ENCODE data around the gene ZNF705A.

ZNF705A gene

GRCh38 chr12:8143261-8143660, 13.6 kb upstream of the ZNF705A start:
- TF ChIP-seq SIN3A (IDR thresholded peaks at IDR 0.05; ENCODE audit: borderline replicate concordance, insufficient read depth, low read length) (no peak), POLR2AphosphoS5 (IDR thresholded peaks at IDR 0.05; ENCODE audit: low read depth, low read length) (no peak), FOXP2 (optimal IDR thresholded peaks at IDR 0.05; ENCODE audit: borderline replicate concordance, extremely low read depth, extremely low read length, insufficient read depth) (no peak), TAF1 (IDR thresholded peaks at IDR 0.05; ENCODE audit: borderline replicate concordance, insufficient read depth, low read length) (no peak), REST (IDR thresholded peaks at IDR 0.05; ENCODE audit: insufficient read depth in 1 of 2, low read depth in 2 of 2, low read length in 2 of 2) (no peak)

DNA sequence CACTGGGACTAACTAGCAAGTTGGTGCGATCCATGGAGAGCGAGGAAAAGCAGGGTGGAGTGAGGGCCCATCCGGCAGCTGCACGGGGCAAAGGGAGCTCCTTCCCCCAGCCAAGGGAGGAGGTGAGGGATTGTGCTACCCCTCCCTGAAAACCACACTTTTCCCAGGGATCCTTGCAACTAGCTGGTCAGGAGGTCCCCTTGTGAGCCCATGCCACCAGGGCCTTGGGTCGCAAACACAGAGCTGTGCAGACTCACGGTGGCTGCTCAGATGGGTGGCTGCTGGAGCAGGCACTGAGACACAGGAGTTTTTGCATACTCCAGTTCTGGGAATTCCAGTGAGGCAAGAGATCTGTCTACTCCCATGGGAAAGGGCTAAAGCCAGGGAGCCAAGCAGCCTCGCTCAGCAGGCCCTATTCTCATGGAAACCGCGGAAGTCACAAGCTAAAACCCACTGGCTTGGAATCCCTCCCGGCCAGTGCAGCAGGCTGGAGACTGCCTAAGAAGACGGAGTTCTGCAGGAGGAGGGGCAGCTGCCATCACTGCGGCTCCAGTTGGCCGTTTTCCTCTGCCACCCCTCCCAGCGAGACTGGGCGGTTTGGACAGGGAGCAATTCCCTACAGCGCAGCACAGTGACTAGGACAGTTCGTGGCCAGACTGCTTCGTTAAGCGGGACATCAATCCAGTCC, 10.9 kb upstream of the ZNF705A start:
- no peak for TF ChIP-seq REST (IDR thresholded peaks at IDR 0.05; ENCODE audit: insufficient read depth in 1 of 2, low read depth in 2 of 2, low read length in 2 of 2)
- no peak for TF ChIP-seq POLR2AphosphoS5 (IDR thresholded peaks at IDR 0.05; ENCODE audit: low read depth, low read length)
- no peak for TF ChIP-seq TAF1 (IDR thresholded peaks at IDR 0.05; ENCODE audit: borderline replicate concordance, insufficient read depth, low read length)
- TF ChIP-seq FOXP2 (optimal IDR thresholded peaks at IDR 0.05; ENCODE audit: borderline replicate concordance, extremely low read depth, extremely low read length, insufficient read depth) = no peak
- TF ChIP-seq SIN3A (IDR thresholded peaks at IDR 0.05; ENCODE audit: borderline replicate concordance, insufficient read depth, low read length) = no peak

- TF ChIP-seq TAF1 (IDR thresholded peaks at IDR 0.05; ENCODE audit: borderline replicate concordance, insufficient read depth, low read length) (no peak), FOXP2 (optimal IDR thresholded peaks at IDR 0.05; ENCODE audit: borderline replicate concordance, extremely low read depth, extremely low read length, insufficient read depth) (no peak), REST (IDR thresholded peaks at IDR 0.05; ENCODE audit: insufficient read depth in 1 of 2, low read depth in 2 of 2, low read length in 2 of 2) (no peak), SIN3A (IDR thresholded peaks at IDR 0.05; ENCODE audit: borderline replicate concordance, insufficient read depth, low read length) (no peak), POLR2AphosphoS5 (IDR thresholded peaks at IDR 0.05; ENCODE audit: low read depth, low read length) (no peak)
Observed at GRCh38 chr12:8146442-8146771, 10.4 kb upstream of the ZNF705A start.

- TF ChIP-seq SIN3A (IDR thresholded peaks at IDR 0.05; ENCODE audit: borderline replicate concordance, insufficient read depth, low read length) (no peak), FOXP2 (optimal IDR thresholded peaks at IDR 0.05; ENCODE audit: borderline replicate concordance, extremely low read depth, extremely low read length, insufficient read depth) (no peak), TAF1 (IDR thresholded peaks at IDR 0.05; ENCODE audit: borderline replicate concordance, insufficient read depth, low read length) (no peak), POLR2AphosphoS5 (IDR thresholded peaks at IDR 0.05; ENCODE audit: low read depth, low read length) (no peak), REST (IDR thresholded peaks at IDR 0.05; ENCODE audit: insufficient read depth in 1 of 2, low read depth in 2 of 2, low read length in 2 of 2) (no peak)
Observed at GRCh38 chr12:8154526-8154925, 2.3 kb upstream of the ZNF705A start.

Data from PFSK-1 (cell line).